ENCODE data around the gene ETNK2.

Gene ETNK2

GRCh38 chr1:204196068-204196795, 44.4 kb upstream of the ETNK2 start, which contains the start of gene KISS1:
TSS of gene KISS1 (minus strand) at chr1:204196491. CDS start at chr1:204192876, 3,615 bp downstream.
- H3K4me3 ChIP-seq (ENCODE audit: low read depth, low read length): no peak within 1 kb of the TSS
- no peak for DNase-seq (ENCODE audit: low read depth)
- no peak for TF ChIP-seq CTCF (IDR thresholded peaks at IDR 0.05; ENCODE audit: insufficient read depth, low read depth, low read length, missing control alignments)

- TF ChIP-seq CTCF (IDR thresholded peaks at IDR 0.05; ENCODE audit: insufficient read depth, low read depth, low read length, missing control alignments): no peak
- no peak for DNase-seq (ENCODE audit: low read depth)
- H3K4me3 ChIP-seq (ENCODE audit: low read depth, low read length): no peak overlapping the region
Measured at GRCh38 chr1:204194771-204195170, 42.9 kb upstream of the ETNK2 start.

GRCh38 chr1:204194080-204194479, 42.2 kb upstream of the ETNK2 start:
- no peak overlapping the region for H3K4me3 ChIP-seq (ENCODE audit: low read depth, low read length)
- DNase-seq (ENCODE audit: low read depth): no peak
- no peak for TF ChIP-seq CTCF (IDR thresholded peaks at IDR 0.05; ENCODE audit: insufficient read depth, low read depth, low read length, missing control alignments)

- H3K4me3 ChIP-seq (ENCODE audit: low read depth, low read length): no peak overlapping the region
- TF ChIP-seq CTCF (IDR thresholded peaks at IDR 0.05; ENCODE audit: insufficient read depth, low read depth, low read length, missing control alignments): no peak
- DNase-seq (ENCODE audit: low read depth): no peak
Measured at GRCh38 chr1:204192589-204193352, 40.9 kb upstream of the ETNK2 start.

GRCh38 chr1:204192046-204192445, 40.2 kb upstream of the ETNK2 start:
- TF ChIP-seq CTCF (IDR thresholded peaks at IDR 0.05; ENCODE audit: insufficient read depth, low read depth, low read length, missing control alignments): no peak
- DNase-seq (ENCODE audit: low read depth): no peak

GRCh38 chr1:204191456-204191855, 39.6 kb upstream of the ETNK2 start:
- no peak for DNase-seq (ENCODE audit: low read depth)
- no peak for TF ChIP-seq CTCF (IDR thresholded peaks at IDR 0.05; ENCODE audit: insufficient read depth, low read depth, low read length, missing control alignments)
- H3K4me3 ChIP-seq (ENCODE audit: low read depth, low read length): no peak overlapping the region

More at GRCh38 chr1:204192046-204192445, 40.2 kb upstream of the ETNK2 start:
- no peak overlapping the region for H3K4me3 ChIP-seq (ENCODE audit: low read depth, low read length)
